Measurements from ENCODE around the gene HYOU1. TPM values are rescaled to one million over a fixed set of nuclear protein-coding genes. Genes with fewer than 3 reads are reported as not detected.

Gene HYOU1
- total RNA-seq, 1 experiment from 2014 or later = 161 TPM

Small RNA genes lying within 50 kb of the gene (small RNA-seq; reads per million reads assigned to genes)
- gene AP003392.2 = not detected
- not detected for gene RF00017
- gene RF00019 = not detected

Other genes starting within 250 kb of the HYOU1 start
- not detected in 2 replicates for gene CXCR5, start 173.3 kb downstream of the HYOU1 start, total RNA-seq (2014; rRNA removed; shearing (Covaris generic))
- 77.9 and 94.4 TPM in 2 replicates for gene BCL9L, start 131.3 kb downstream of the HYOU1 start, total RNA-seq (2014; rRNA removed; shearing (Covaris generic))
- gene UPK2, start 100.9 kb downstream of the HYOU1 start, total RNA-seq (2014; rRNA removed; shearing (Covaris generic)) = 0.31 TPM in 1 of 2 replicates, not detected in the other
- not detected in 2 replicates for gene FOXR1, start 85.4 kb downstream of the HYOU1 start, total RNA-seq (2014; rRNA removed; shearing (Covaris generic))
- gene CENATAC, start 59.1 kb downstream of the HYOU1 start, total RNA-seq (2014; rRNA removed; shearing (Covaris generic)) = 40.3 and 40.9 TPM in 2 replicates
- 404 and 493 TPM in 2 replicates for gene RPS25, start 38.9 kb downstream of the HYOU1 start, total RNA-seq (2014; rRNA removed; shearing (Covaris generic))
- 60.5 and 75.0 TPM in 2 replicates for gene TRAPPC4, start 38.4 kb downstream of the HYOU1 start, total RNA-seq (2014; rRNA removed; shearing (Covaris generic))
- 41.3 and 45.0 TPM in 2 replicates for gene SLC37A4, start 26.3 kb downstream of the HYOU1 start, total RNA-seq (2014; rRNA removed; shearing (Covaris generic))
- gene VPS11, start 10.6 kb upstream of the HYOU1 start, total RNA-seq (2014; rRNA removed; shearing (Covaris generic)) = 32.6 and 47.8 TPM in 2 replicates
- gene HMBS, start 27.7 kb upstream of the HYOU1 start, total RNA-seq (2014; rRNA removed; shearing (Covaris generic)) = 21.9 and 25.1 TPM in 2 replicates
- 67.2 and 93.2 TPM in 2 replicates for gene DPAGT1, start 44.6 kb upstream of the HYOU1 start, total RNA-seq (2014; rRNA removed; shearing (Covaris generic))
- 31.9 and 40.4 TPM in 2 replicates for gene C2CD2L, start 50.1 kb upstream of the HYOU1 start, total RNA-seq (2014; rRNA removed; shearing (Covaris generic))
- 15.5 and 16.9 TPM in 2 replicates for gene HINFP, start 64.4 kb upstream of the HYOU1 start, total RNA-seq (2014; rRNA removed; shearing (Covaris generic))
- gene ABCG4, start 91.8 kb upstream of the HYOU1 start, total RNA-seq (2014; rRNA removed; shearing (Covaris generic)) = not detected in 2 replicates
- gene NLRX1, start 111.5 kb upstream of the HYOU1 start, total RNA-seq (2014; rRNA removed; shearing (Covaris generic)) = 13.1 and 21.1 TPM in 2 replicates
- 1.8 TPM in 2 replicates for gene NHERF4, start 128.3 kb upstream of the HYOU1 start, total RNA-seq (2014; rRNA removed; shearing (Covaris generic))
- gene CBL, start 149.1 kb upstream of the HYOU1 start, total RNA-seq (2014; rRNA removed; shearing (Covaris generic)) = 6.5 and 8.3 TPM in 2 replicates